Panc1 (cell line): ENCODE results near the gene SEL1L2. TPM values are rescaled to one million over a fixed set of nuclear protein-coding genes. Genes with fewer than 3 reads are reported as not detected.

Experiments
- ATAC-seq: fragments of 200-7000 bp; cut with Tn5 transposase; 2 replicates; pipeline ENCODE4 v1.9.1; 2020; ENCODE audit warnings: mild to moderate bottlenecking, moderate library complexity
- BruUV-seq: library from RNA; stranded (reverse); fragments of 400-500 nt; replicated peaks from 2 replicates; lab custom pipeline; 2021; lab: Mats Ljungman, UMichigan
- CTCF ChIA-PET: fragments of 300-600 bp; sonication (Branson Sonifier 250); formaldehyde crosslinking; loops from one replicate; lab custom pipeline; 2022; ENCODE audit warnings: antibody characterized with exemption; lab: Charles Lee
- POLR2A ChIA-PET: fragments of 300-600 bp; sonication (Branson Sonifier 250); formaldehyde crosslinking; loops from one replicate; lab custom pipeline; 2022; ENCODE audit warnings: antibody characterized with exemption; lab: Charles Lee
- DNase-seq: peaks from one replicate; pipeline ENCODE4 v3.0.0-alpha.2; 2010; ENCODE audit warnings: low read depth, low spot score
- H3K27ac ChIP-seq: 2 replicates; pipeline ENCODE4 v1.5.1; 2011; ENCODE audit warnings: mild to moderate bottlenecking, low read length, inconsistent platforms
- H3K27me3 ChIP-seq: fragments of 200-500 bp; sonication (Bioruptor generic); 2 replicates; pipeline ENCODE4 v1.6.0; 2014; ENCODE audit warnings: low read length, inconsistent platforms; ENCODE audit not compliant: control insufficient read depth, insufficient read depth
- H3K36me3 ChIP-seq: fragments of 200-500 bp; sonication (Bioruptor generic); 2 replicates; pipeline ENCODE4 v1.5.1; 2014; ENCODE audit warnings: inconsistent platforms, mild to moderate bottlenecking, low read length, moderate library complexity; ENCODE audit not compliant: control insufficient read depth, insufficient read depth
- H3K4me1 ChIP-seq: 2 replicates; pipeline ENCODE4 v1.5.1; 2011; ENCODE audit warnings: inconsistent platforms, mild to moderate bottlenecking, low read length, moderate library complexity; ENCODE audit not compliant: control insufficient read depth, insufficient read depth
- H3K4me3 ChIP-seq, 2 experiments: 2 replicates each; pipeline ENCODE4 v1.5.1; 2011 to 2012; ENCODE audit warnings: low read depth in 2 of 2, low read length in 2 of 2, mild to moderate bottlenecking in 2 of 2, inconsistent platforms in 1 of 2, moderate library complexity in 1 of 2
- H3K9me3 ChIP-seq: fragments of 200-500 bp; sonication (Bioruptor generic); 2 replicates; pipeline ENCODE4 v1.5.1; 2014; ENCODE audit warnings: low read depth, mild to moderate bottlenecking, inconsistent platforms, low read length, moderate library complexity; ENCODE audit not compliant: control insufficient read depth, insufficient read depth
- CTCF ChIP-seq: fragments of 450-650 bp; IDR thresholded peaks from 2 replicates; pipeline ENCODE4 v1.5.1; 2017; ENCODE audit warnings: mild to moderate bottlenecking
- POLR2AphosphoS5 ChIP-seq: IDR thresholded peaks from 2 replicates; pipeline ENCODE4 v1.6.1; 2012; ENCODE audit warnings: mild to moderate bottlenecking, low read depth, low read length, moderate library complexity
- SIN3A ChIP-seq: IDR thresholded peaks from 2 replicates; pipeline ENCODE4 v1.6.1; 2012; ENCODE audit warnings: low read depth, mild to moderate bottlenecking, low read length, moderate library complexity, borderline replicate concordance; ENCODE audit not compliant: insufficient read depth
- TCF7L2 ChIP-seq: IDR thresholded peaks from 2 replicates; pipeline ENCODE4 v1.6.1; 2011; ENCODE audit warnings: mild to moderate bottlenecking, low read depth, low read length, inconsistent platforms
- in situ Hi-C: cut with HindIII; loops from 2 replicates; pipeline ENCODE4 v1.10.0; 2016; ENCODE audit warnings: low sequenced_read_pairs, low pct_unique_long_range_greater_than_20kb
- intact Hi-C: fragments of 100-400 bp; cut with micrococcal nuclease; formaldehyde crosslinking; loops from one replicate; pipeline ENCODE4 v1.10.0; 2022; ENCODE audit not compliant: unreplicated experiment
- total RNA-seq: library from RNA; stranded (reverse); gene quantifications from one replicate; pipeline ENCODE4 v1.2.1, GENCODE V29; 2021; ENCODE audit not compliant: unreplicated experiment
- TF ChIP-seq, protein P1 (sequence below), 2 experiments: IDR thresholded peaks; 2 replicates each; pipeline ENCODE4 v1.6.1; 2011 to 2012; ENCODE audit warnings: low read depth in 2 of 2, control low read depth in 1 of 2, low read length in 1 of 2, mild to moderate bottlenecking in 1 of 2, moderate library complexity in 1 of 2; ENCODE audit not compliant: insufficient read depth in 1 of 2

Gene SEL1L2
- total RNA-seq, 1 experiment from 2014 or later, result not detected

DNA sequence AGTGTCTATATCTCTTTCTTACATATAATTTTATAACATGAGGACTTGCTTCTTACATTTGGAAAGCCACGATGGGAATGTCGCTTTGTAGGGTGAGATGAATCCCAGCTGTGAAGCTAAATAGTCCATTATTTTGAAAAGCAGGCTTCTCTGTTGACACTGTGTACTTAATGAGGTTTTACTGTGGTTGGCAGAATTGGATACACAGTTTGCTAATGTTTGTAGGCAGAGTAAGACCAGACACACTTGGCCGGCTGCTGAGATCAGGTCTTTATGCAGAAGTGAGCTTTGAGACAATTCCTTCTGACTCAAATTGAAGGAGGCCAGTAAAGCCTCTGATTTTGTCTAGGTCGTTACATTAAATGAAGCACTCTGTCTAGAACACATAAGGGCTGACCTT lies 112.6 kb downstream of the SEL1L2 start:
- in situ Hi-C loops (no loop called here), intact Hi-C loops (no loop called here)
- H3K4me3 ChIP-seq, result no peak overlapping the region
- BruUV-seq, result no TSS peak
- DNase-seq, result no peak
- ChIA-PET POLR2A (no interaction called here), CTCF (no interaction called here)
- H3K9me3 ChIP-seq, result no peaks in the 10 kb centered on the region
- H3K4me1 ChIP-seq, result no peaks in the 10 kb centered on the region
- no peaks in the 10 kb centered on the region for H3K36me3 ChIP-seq
- no peak for TF ChIP-seq SIN3A
- TF ChIP-seq POLR2AphosphoS5, result no peak
- H3K27ac ChIP-seq, result no peak overlapping the region
- H3K27me3 ChIP-seq, result no peaks in the 10 kb centered on the region
- ATAC-seq, result no peak

DNA sequence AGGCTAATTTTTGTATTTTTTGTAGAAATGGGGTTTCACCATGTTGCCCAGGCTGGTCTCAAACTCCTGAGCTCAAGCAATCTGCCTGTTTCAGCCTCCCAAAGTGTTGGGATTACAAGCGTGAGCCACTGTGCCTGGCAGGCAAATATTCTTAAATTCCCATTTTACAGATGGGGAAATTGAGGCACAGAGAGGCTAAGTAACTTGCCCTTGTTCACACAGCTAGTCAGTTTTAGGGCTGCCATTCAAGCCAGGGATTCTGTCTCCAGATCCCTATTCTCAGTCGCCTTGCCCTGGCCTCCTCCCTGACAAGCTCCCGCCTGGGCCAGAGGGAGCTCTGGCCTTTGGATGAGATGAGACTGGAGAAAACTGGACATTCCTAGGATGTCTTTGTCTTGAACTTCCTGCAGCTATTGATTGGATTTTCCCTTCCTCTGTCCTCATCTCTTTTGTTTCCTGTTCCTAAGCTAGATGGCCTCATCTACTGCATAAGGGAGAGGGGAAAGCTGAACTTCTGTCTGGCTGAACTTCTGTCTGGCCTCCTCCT lies 115.1 kb downstream of the SEL1L2 start:
- no peaks in the 10 kb centered on the region for H3K4me1 ChIP-seq
- ChIA-PET CTCF (no interaction called here), POLR2A (no interaction called here)
- ATAC-seq, result no peak
- BruUV-seq, result no TSS peak
- H3K36me3 ChIP-seq, result no peaks in the 10 kb centered on the region
- H3K4me3 ChIP-seq, result no peak overlapping the region
- intact Hi-C loops, result no loop called here
- H3K27me3 ChIP-seq, result no peaks in the 10 kb centered on the region
- H3K27ac ChIP-seq, result no peak overlapping the region
- TF ChIP-seq, protein P1, sequence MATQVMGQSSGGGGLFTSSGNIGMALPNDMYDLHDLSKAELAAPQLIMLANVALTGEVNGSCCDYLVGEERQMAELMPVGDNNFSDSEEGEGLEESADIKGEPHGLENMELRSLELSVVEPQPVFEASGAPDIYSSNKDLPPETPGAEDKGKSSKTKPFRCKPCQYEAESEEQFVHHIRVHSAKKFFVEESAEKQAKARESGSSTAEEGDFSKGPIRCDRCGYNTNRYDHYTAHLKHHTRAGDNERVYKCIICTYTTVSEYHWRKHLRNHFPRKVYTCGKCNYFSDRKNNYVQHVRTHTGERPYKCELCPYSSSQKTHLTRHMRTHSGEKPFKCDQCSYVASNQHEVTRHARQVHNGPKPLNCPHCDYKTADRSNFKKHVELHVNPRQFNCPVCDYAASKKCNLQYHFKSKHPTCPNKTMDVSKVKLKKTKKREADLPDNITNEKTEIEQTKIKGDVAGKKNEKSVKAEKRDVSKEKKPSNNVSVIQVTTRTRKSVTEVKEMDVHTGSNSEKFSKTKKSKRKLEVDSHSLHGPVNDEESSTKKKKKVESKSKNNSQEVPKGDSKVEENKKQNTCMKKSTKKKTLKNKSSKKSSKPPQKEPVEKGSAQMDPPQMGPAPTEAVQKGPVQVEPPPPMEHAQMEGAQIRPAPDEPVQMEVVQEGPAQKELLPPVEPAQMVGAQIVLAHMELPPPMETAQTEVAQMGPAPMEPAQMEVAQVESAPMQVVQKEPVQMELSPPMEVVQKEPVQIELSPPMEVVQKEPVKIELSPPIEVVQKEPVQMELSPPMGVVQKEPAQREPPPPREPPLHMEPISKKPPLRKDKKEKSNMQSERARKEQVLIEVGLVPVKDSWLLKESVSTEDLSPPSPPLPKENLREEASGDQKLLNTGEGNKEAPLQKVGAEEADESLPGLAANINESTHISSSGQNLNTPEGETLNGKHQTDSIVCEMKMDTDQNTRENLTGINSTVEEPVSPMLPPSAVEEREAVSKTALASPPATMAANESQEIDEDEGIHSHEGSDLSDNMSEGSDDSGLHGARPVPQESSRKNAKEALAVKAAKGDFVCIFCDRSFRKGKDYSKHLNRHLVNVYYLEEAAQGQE (IDR thresholded peaks at IDR 0.05; ENCODE audit: insufficient read depth in 1 of 2, low read depth in 2 of 2, low read length in 1 of 2), result no peak
- TF ChIP-seq SIN3A, result no peak
- TF ChIP-seq POLR2AphosphoS5, result no peak
- in situ Hi-C loops, result no loop called here
- H3K9me3 ChIP-seq, result no peaks in the 10 kb centered on the region
- no peak for DNase-seq

DNA sequence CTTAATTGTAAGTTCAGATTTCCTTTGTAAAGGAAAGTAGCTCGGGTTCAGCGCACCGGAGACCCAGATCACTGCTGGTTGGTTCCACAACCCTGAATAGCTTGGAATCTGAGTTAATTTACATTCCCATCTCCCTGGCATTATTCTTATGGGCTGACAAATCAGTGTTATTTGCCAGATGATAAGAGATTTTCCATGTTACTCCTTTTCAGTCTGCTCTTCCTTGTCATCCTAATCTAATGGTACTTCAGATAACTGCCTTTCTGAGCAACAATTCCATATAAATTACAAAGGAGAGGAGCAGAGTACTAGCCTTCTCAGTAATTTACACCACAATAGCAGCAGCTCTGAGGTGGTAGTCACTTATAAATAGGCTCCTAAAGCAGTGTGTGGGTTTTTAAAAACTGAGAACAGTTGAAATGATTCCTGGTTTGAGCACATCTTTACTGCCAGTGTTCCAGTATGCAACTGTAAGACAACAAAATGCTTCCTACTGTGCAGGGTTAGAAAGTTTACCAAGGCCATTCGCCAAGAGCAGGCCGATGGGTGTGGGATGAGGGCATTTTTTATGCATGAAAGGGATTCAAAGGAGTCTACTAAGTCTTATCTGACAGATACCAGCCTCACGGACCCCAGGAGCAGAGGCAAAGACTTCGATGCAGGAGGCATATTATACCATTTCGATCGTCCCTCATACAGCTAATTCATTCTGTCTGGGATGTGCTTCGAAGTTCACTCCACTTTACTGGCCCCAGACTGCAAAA lies 115.8 kb downstream of the SEL1L2 start:
- CTCF ChIA-PET, result no interaction called here
- Histone ChIP-seq H3K27me3 (no peaks in the 10 kb centered on the region), H3K9me3 (no peaks in the 10 kb centered on the region), H3K36me3 (no peaks in the 10 kb centered on the region), H3K27ac (no peak overlapping the region), H3K4me1 (no peaks in the 10 kb centered on the region), H3K4me3 (no peak overlapping the region)
- BruUV-seq, result no TSS peak
- in situ Hi-C loops (no loop called here), intact Hi-C loops (no loop called here)
- POLR2A ChIA-PET, result no interaction called here
- ATAC-seq (no peak), DNase-seq (no peak)
- TF ChIP-seq, protein P1 (IDR thresholded peaks at IDR 0.05; ENCODE audit: insufficient read depth in 1 of 2, low read depth in 2 of 2, low read length in 1 of 2), result no peak
- TF ChIP-seq SIN3A, result no peak
- no peak for TF ChIP-seq POLR2AphosphoS5
- no peak for TF ChIP-seq CTCF
- TF ChIP-seq TCF7L2, result no peak
